HG03025 (cell line): Measurements from ENCODE around the gene AKR1C2.
"Not testable (repeated sequence)": the region's sequence is repeated elsewhere in the genome, so short reads cannot be mapped to it uniquely, and the experiment has no call there.

ENCODE experiments used
- ATAC-seq: cut with Tn5 transposase; IDR thresholded peaks from one replicate; pipeline ENCODE4 v1.9.1; 2021; ENCODE audit warnings: mild to moderate bottlenecking, moderate library complexity; ENCODE audit not compliant: unreplicated experiment, low FRiP score

Gene AKR1C2

DNA sequence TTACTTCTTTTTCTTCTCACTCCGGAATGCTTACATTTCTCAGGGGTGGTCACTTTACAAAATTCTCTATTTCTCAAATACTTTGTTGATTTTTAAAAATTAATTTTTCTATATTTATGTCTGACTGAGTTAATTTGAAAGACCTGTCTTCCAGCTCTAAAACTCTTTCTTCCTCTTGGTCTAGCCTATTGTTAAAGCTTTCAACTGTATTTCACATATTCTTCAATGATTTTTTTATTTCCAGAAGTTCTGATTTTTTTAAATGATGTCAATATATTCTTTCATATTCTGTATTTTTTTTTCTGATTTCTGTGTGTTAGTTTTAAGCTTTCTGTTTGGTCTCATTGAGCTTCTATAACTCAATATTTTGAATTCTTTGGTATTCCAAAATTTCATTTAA lies 27.3 kb upstream of the AKR1C2 start:
- ATAC-seq, result no peak

DNA sequence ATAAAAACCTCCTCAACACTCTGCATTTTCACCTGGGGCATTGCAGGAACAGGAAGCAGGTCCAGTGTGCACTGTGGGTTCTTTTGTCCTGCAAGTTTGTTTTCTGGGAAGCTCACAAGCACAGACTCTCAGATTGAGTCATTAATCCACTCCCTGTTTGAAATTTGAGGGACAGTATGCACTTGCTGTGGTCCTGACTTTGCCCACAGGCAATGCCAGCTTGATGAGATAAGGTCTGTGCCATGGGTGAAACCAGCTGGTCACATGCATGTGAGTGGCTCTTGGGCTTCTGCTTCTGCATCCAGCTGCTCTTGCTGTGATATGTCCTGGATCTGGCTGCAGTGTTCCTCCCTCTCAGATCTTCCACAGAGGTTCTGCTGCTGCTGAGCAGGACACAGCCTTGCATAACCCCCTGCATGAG lies 21.8 kb upstream of the AKR1C2 start:
- ATAC-seq, result not testable (repeated sequence)

DNA sequence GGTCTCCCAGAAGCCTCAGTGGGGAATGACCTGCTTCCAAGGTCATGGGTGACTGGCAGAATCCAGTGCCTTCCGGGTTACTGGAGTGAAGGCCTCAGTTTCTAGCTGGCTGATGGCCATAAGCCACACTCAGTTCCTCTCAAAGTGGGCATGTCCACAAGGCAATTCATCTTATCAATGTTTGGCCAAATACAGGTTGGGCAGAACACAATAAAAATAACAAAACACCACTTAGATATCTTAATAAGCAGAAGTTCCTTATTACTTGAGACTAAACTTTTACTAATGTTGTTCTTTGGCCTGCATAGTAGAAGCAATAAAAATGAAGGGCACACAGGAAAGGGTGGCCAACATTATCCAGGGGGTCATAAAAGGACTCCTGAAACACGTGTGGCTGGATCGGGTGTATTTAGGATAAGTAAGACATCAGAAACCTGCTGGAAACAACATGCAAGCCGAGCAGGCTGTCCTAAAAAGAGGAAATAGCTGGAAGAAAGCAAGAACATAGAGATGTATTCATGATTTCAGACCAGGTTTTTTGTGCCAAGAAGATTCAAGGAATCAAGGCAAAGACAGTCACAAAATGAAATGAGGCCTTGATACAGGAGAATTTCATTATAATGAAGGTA lies 19.6 kb upstream of the AKR1C2 start:
- no peak for ATAC-seq

DNA sequence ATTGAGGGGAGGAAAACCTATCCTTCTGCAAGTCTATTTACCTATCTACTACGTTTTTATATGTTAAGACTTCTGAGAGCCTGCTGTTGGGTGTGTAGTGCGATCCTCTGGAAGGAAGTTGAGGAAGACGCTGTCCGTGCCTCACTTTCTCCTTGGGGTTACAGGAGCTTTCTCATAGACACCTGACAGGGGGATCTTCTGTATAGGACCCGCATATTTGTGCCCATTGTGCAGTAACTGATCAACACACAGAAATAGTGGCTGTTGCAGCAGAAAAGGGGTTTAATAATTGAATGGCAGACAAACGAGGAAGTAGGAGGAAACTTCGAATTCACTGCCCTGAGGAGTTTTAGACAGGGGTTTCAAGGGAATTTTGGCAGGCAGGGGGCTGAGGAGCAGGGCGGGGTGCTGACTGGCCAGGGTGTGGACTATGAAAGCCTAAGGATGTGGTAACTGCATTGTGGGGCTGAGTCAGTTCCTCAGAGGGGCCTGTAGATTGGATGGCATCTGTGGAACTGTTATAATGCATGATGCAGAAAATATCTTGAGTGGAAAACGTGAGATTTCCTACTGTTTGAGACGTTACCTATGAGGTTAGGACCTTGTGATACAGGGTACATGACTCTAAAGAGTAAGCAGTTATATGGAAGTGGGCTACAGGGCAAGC lies 18.1 kb upstream of the AKR1C2 start:
- ATAC-seq, result not testable (repeated sequence)

DNA sequence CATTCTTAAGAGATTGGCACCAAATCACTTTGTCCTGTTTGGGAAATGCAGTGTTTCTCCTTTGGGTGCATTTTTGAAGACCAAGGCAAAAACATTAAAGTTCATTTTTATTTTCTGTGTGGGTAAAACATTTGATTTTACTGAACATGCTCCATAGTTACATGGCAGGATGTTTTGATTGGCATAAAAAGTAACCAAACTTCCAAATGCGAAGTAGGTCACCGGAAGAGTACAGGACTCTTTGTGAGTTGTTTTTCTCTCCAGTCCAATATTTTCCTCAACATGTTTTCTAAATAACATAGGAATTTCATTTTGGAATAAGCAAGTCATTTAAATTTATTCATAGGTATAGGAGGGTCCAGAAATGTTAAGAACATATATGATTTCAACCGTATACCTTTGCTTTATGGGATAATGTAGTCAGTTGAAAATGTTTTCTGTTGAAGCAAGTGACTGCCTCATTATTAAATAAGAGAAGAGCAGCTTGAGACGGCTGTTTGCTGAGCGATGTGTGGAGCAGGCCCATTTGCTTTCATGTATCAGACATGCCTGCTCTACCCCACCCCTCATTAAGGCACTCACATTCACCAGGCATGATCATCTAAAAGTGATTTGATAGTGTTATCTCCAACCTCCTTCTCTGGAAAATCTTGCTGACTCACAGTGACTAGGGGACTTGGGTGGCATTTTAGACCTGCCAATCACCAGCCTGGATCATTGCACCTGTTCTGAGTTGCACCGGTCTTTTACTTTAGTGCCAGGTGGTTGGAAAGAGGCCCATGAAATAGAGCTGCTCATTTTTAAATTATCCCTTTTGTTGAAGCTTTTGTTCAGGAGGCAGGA lies 16.3 kb upstream of the AKR1C2 start:
- not testable (repeated sequence) for ATAC-seq

DNA sequence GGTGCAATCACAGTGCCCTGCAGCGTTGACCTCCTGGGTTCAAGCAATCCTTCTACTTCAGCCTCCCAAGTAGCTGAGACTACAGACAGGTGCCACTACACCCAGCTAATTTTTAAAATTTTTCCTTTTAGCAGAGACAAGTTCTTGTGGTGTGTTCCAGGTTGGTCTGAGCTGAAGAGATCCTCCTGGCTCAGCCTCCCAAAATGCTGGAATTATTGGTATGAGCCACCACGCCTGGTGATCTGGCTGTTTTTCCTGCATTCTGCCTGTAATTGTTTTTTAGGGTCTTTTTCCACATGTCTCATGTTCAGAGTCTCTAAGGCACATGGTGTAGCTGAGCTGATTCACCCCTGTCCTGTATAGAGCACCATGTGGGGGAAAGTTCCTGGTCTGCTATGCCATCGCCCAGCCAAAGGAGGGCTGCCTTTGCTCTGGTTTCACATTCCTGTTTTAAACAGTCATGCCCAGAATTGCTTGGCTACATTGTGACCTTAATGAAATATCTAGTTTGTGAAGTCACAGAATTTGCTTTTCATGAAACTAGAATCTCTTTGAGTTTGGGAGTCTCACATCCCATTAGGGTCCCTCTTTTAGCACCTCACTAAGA lies 15.1 kb upstream of the AKR1C2 start:
- ATAC-seq, result not testable (repeated sequence)

DNA sequence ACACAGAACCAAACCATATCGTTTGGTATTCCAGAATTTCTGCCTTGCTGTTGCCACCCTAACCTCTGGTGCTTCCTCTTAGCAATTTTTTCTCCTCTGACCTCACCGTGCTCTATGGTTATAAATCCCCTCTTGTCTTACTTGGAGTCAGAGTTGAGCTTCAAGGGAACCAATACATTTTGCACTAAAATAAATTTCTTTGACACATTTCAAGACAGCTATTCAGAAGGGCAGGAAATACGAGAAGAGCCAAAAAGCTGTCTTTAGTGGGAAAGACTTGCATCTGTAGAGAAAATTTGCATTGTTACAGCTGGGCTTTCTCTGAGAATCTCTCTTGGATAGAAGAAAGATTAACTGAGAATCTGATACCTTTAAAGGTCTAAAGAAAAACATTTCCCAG lies 14.5 kb upstream of the AKR1C2 start:
- no peak for ATAC-seq

DNA sequence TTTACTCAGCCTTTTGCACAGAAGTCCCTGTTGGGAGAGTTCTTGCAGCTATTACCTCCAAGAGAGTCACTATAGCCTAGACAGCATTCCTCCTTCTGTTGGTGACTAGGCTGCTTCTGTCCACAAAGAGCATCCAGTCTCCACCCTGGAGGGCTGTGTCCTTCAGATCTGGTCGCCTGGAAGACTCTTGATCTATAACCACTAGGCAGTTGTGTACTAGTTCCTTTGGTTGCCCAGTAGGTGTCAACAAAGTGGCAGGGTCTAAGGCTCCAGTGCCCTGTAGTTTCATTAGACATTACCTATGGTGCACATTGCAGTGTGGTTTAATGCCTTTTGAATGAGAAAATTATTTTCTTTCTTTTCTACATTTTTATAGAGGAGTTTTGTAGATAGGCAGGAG lies 11.3 kb upstream of the AKR1C2 start:
- ATAC-seq, result no peak

DNA sequence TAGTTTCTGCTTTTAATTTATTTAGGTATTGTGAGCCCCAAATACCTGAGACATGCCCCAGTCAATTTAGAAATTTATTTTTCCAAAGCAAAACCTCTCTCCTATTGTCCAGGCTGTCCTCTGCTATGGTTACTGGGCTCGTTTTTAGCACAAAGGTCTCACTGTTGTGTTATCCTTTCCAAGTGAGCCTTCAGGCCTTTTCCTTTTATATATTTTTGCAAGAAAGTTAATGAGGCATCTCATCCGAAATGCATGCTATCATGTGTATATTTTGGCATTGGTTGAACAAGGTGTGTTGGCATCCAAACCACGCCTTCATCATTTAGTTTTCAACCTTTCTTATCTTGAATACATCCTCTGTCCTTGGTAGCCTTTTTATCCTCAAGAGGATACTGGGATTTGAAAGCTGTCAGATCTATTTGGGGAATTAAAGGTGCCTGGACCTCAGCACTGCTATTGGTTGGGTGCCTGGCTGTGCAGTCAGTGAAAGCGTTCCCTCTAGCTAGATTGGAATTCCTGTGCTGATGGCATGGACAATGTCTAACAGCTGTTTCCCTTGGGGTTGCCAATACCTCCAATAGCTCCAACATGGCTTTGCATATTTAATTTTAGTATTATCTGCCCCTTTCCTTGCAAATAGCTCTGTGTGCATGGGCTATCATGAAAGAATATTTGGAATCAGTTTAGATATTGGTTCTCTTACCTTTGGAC lies 10.7 kb upstream of the AKR1C2 start:
- ATAC-seq, result not testable (repeated sequence)

DNA sequence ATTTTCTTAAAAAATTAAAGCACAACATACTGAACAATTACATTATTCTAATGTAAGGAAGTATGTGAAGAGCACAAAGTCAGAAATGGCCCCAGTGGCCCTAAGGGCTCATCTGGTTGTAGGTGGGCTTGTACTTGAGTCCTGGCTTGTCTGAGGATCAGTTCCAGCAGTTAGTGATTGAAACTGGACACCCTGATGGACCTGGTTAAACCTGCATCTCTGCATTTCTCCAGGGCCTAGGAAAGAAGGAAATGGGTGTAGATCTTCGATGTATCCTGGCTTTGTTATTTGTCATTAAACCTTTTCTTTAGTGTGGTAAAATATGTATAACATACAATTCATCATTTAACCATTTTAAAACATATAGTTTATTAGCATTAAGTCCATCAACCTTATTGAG lies 9.7 kb upstream of the AKR1C2 start:
- ATAC-seq, result no peak

DNA sequence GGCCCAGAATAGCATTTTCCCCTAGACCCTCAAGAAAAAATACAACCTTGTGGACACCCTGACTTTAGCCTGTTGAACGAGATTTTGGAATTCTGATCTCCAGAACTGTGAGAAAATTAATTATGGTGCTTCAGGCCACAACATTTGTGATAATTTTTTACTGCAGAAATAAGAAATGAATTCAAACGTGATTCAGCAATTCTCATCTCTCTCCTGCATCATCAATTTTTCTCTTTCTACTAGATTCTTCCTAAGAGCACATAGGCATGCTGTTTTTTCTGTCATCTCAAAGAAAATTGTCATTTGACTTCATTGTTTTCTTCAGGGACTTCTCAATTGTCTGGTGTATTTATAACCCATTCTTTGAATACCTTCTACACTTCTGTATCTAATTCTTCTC lies 8.9 kb upstream of the AKR1C2 start:
- ATAC-seq, result no peak

DNA sequence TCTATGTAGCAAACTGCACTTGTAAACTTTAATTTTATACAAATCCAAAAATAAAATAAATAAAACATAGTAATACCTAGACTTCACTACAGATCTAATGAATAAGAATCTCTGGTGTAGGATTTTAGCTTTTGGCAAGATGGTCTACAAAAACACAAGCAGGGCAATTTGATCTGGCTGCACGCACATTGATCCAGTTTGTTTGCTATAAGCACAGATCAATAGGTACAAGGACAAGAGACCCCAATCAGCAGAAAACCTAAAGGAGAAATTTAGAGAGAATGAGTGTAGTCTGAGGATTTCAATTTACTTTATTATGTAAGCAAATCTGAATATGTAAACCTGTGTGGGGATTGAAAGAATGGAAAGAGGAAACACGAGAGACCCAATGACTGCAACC lies 7.7 kb upstream of the AKR1C2 start:
- not testable (repeated sequence) for ATAC-seq

DNA sequence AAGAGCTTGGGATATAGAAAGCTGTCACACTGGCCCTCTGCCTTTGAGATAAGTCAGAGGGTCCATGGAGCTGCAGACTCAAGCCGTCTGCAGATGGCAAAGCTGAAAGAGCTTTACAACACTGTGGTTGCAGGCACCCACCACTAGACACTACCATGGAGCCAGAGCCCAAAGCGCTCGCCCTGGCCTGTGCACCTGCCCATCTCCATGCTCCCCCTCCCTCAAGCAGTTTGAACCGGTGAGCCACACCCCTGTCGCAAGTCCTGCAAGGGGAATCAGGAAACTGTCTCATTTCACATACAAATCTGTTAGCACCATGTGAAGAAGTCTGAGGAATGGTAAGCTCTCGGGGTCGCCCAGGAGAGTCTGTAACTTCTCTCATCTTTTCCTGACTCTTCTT lies 6.4 kb upstream of the AKR1C2 start:
- ATAC-seq, result not testable (repeated sequence)

DNA sequence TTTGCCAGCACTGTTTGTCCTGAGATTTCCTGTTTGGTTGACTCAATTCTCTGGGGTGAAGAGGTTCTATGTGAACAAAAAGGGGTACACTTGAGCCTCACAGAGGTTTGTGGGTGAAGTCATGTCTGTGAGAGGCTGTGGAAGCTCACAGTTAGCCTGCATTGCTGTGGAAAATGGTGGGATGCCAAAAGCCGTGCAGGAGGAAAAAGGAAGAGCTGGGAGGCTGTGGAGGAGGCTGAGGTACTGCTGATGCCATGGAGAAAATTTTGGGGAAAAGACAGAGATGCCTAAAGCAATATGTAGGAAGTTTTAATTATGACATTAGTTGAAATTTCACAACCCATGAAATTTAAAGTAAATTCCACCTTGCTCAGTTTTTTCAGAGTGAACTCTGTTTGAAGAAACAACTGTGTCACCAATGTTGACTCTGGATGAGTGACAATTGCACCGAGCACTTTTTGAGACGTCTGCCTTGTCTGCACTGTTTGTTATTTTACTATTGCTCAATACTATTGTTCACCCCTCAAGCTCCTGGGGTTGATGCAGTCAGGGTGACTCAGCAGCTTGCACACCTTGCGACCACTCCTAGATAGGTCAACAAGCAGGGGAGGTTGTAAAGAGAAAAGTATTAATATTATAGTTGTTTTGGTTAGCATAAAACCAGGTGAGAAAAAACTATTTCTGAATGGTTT lies 5.3 kb upstream of the AKR1C2 start:
- not testable (repeated sequence) for ATAC-seq

DNA sequence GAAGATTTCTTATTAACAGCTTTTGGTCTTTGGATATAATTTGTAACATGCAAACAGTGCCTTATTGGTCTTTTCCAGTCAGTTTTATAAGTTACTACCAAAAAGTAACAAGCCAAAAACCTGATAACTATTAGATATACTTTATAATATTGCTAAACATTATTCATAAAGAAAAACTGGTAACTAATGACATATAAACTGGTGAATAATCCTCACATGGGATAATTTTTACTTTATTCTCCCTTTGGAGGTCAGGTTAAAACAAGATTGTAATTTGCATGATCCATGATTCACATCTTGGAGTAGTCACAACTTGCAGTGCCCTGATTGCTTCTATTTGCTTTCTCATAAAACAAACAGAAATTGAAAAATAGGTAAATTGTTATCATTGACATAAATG lies 844 bp upstream of the AKR1C2 start:
- not testable (repeated sequence) for ATAC-seq

DNA sequence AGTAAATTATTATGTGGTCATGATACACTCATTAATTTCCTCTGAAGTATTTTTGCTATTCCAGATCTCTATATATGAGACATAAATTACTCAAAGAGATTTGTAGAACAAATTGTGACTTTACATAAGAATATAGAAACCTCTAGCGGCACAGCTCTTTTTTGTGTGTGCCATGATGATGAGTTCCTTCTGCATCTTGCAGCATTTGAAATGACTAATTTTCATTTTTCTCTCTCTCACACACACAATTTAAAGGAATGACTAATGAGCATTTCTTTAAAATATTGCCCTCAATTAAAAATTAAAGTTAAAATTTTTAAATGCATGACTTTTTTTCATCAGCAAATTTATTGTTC lies 351 bp upstream of the AKR1C2 start:
- ATAC-seq, result not testable (repeated sequence)

DNA sequence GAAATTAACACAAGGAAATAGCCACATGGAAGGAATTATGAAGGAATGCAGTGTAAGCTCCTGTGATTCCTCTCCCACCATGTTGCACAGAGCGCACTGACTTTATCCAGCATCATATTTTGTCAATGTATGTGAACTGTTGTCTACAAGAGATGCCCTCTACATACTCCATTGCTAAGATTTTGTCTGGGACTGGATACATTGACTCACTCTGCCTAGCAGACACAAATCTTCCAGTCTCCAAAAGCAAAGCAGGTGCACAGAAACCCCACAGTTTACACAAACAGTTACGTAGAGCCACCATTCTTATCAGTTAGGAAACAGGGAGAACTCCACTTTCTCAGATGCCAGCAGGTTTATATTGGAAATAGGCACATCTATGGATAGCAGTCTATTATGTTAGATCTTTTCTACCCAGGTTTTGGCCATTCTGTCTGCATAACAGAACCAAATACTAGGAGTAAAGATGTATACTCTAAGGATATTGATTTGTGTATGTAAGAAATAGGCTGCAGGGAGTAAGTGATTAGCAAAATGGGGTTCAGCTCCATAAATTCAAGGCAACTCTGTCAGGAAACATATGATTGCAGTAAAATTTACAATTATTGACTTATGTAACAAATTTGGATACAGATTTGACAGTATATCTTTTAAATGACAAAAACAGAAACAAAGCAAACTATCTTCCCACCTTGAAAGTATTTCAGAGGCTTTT lies 1.5 kb downstream of the AKR1C2 start:
- no peak for ATAC-seq

DNA sequence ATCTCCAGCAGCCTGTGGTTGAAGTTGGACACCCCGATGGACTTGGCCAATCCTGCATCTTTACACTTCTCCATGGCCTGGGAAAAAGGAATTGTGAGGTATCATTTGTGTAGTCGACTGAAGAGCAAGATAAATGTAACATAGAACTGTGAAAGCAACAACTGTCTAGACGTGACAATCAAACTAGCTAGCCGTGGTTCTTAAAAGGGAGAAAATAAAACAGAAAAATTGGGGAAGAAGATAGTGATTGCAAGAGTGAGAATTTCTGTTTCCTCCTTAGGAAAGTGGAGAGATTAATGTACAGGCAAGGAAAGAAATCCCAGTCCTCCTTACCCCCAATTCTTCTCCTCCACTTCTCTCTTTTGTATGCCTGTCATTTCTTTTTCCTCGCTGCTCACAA lies 5.0 kb downstream of the AKR1C2 start:
- ATAC-seq, result no peak

DNA sequence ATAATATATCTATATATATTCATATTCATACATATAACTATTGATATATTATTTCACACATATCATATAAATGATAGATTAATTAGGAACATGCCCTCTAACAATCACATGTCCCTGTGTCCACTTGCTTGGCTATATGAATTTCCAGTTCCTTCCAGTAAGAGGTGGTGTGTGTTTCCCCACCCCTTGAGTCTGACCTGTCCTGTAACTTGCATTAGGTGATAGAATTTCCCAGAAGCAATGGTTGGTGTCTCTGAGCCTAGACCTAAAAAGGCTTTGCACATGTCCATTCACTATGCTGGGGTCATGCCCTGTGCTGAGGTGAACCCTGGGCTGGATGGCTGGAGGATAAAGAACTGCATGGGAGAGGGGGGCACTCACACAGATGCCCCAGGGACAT lies 9.4 kb downstream of the AKR1C2 start:
- ATAC-seq, result not testable (repeated sequence)
